HG03571 (cell line): ENCODE data around the gene PPP2R5A.
A peak's percentile ranks its signal among the peaks of the same experiment; 100 is the strongest.
"Not testable (repeated sequence)": the region's sequence is repeated elsewhere in the genome, so short reads cannot be mapped to it uniquely, and the experiment has no call there.

ENCODE experiments used
- ATAC-seq: cut with Tn5 transposase; IDR thresholded peaks from one replicate; pipeline ENCODE4 v1.9.1; 2021; ENCODE audit not compliant: unreplicated experiment

PPP2R5A gene

GRCh38 chr1:212351588-212352362, 66.6 kb downstream of the PPP2R5A start:
- no peak for ATAC-seq

- no peak for ATAC-seq
Observed at GRCh38 chr1:212353181-212353580, 68.0 kb downstream of the PPP2R5A start.

GRCh38 chr1:212354464-212354863, 69.3 kb downstream of the PPP2R5A start:
- no peak for ATAC-seq

GRCh38 chr1:212355230-212355969, 70.2 kb downstream of the PPP2R5A start:
- no peak for ATAC-seq

- no peak for ATAC-seq
Observed at GRCh38 chr1:212359794-212360479, 74.7 kb downstream of the PPP2R5A start.

GRCh38 chr1:212364985-212365384, 79.8 kb downstream of the PPP2R5A start:
- no peak for ATAC-seq

- no peak for ATAC-seq
Observed at GRCh38 chr1:212366901-212367300, 81.7 kb downstream of the PPP2R5A start.

GRCh38 chr1:212367474-212368072, 82.4 kb downstream of the PPP2R5A start:
- ATAC-seq: peak; percentile 40

- peak; percentile 74 for ATAC-seq
Observed at GRCh38 chr1:212368073-212368484, 82.9 kb downstream of the PPP2R5A start.

GRCh38 chr1:212375986-212376385, 90.8 kb downstream of the PPP2R5A start:
- ATAC-seq: no peak

GRCh38 chr1:212377644-212378043, 92.4 kb downstream of the PPP2R5A start:
- no peak for ATAC-seq

- no peak for ATAC-seq
Observed at GRCh38 chr1:212379366-212379765, 94.2 kb downstream of the PPP2R5A start.

GRCh38 chr1:212381397-212382035, 96.3 kb downstream of the PPP2R5A start:
- ATAC-seq: no peak

GRCh38 chr1:212386029-212386428, 100.8 kb downstream of the PPP2R5A start:
- no peak for ATAC-seq

- ATAC-seq: no peak
Observed at GRCh38 chr1:212388985-212389716, 103.9 kb downstream of the PPP2R5A start.

GRCh38 chr1:212395678-212396437, 110.6 kb downstream of the PPP2R5A start:
- ATAC-seq: not testable (repeated sequence)

GRCh38 chr1:212396638-212397037, 111.4 kb downstream of the PPP2R5A start:
- no peak for ATAC-seq

- no peak for ATAC-seq
Observed at GRCh38 chr1:212397171-212397570, 112.0 kb downstream of the PPP2R5A start.

GRCh38 chr1:212401042-212401441, 115.8 kb downstream of the PPP2R5A start:
- ATAC-seq: no peak
